HG02678 (cell line): ENCODE results near the gene MAPKAPK5.
"Not testable (repeated sequence)": the region's sequence is repeated elsewhere in the genome, so short reads cannot be mapped to it uniquely, and the experiment has no call there.

Experiments used
- ATAC-seq: cut with Tn5 transposase; IDR thresholded peaks from one replicate; pipeline ENCODE4 v1.9.1; 2021; ENCODE audit warnings: mild to moderate bottlenecking, moderate library complexity; ENCODE audit not compliant: unreplicated experiment

Gene MAPKAPK5

GRCh38 chr12:111841750-111842555 is at the start of gene MAPKAPK5:
Gene MAPKAPK5, plus strand, starts transcription at chr12:111842228. Its CDS starts 506 bp downstream, at chr12:111842734.
- peak; percentile 87 for ATAC-seq

- no peak for ATAC-seq
Observed at GRCh38 chr12:111792856-111793235, 49.2 kb upstream of the MAPKAPK5 start.

GRCh38 chr12:111798182-111798581 is 43.8 kb upstream of the MAPKAPK5 start:
- ATAC-seq: no peak

DNA sequence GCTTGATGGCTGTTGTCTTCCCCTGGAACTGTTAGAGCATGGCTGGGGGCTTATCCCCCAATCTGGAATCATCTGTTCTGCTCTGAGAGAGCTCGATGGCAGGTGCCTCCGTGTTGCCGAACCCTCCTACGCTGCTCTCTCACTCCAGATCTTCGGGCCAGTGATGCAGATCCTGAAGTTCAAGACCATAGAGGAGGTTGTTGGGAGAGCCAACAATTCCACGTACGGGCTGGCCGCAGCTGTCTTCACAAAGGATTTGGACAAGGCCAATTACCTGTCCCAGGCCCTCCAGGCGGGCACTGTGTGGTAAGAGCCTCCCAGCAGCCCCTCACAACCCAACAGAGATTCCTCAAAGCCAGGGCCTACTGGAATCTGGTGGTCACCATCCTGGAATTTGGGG is 42.3 kb upstream of the MAPKAPK5 start:
- ATAC-seq: no peak

DNA sequence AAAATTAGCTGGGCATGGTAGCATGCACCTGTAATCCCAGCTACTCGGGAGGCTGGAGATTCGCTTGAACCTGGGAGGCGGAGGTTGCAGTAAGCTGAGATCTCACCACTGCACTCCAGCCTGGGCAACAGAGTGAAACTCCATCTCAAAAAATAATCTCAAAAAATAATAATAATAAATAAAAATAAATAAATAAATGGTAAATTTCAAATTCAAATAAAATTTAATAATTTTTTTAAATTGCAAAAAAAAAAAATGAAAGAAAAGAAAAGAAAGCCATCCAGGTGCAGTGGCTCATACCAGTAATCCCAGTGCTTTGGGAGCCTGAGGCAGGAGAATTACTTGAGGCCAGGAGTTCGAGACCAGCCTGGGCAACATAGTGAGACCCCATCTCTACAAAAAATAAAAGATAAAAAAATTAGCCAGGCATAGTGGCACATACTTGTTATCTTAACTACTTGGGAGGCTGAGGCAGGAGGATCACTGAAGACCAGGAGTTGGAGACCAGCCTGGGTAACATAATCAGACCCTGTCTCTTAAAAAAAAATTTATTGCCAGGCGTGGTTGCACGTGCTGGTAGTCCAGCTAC is 38.9 kb upstream of the MAPKAPK5 start:
- ATAC-seq: no peak

GRCh38 chr12:111803851-111804250 is 38.2 kb upstream of the MAPKAPK5 start:
- ATAC-seq: no peak

- no peak for ATAC-seq
Observed at GRCh38 chr12:111806304-111806703, 35.7 kb upstream of the MAPKAPK5 start.

- ATAC-seq: no peak
Observed at GRCh38 chr12:111807232-111807631, 34.8 kb upstream of the MAPKAPK5 start.

GRCh38 chr12:111812881-111813741 is 28.9 kb upstream of the MAPKAPK5 start:
- ATAC-seq: peak; percentile 57

GRCh38 chr12:111816065-111816615 is 25.9 kb upstream of the MAPKAPK5 start:
- ATAC-seq: no peak

GRCh38 chr12:111816898-111817297 is 25.1 kb upstream of the MAPKAPK5 start:
- ATAC-seq: not testable (repeated sequence)

DNA sequence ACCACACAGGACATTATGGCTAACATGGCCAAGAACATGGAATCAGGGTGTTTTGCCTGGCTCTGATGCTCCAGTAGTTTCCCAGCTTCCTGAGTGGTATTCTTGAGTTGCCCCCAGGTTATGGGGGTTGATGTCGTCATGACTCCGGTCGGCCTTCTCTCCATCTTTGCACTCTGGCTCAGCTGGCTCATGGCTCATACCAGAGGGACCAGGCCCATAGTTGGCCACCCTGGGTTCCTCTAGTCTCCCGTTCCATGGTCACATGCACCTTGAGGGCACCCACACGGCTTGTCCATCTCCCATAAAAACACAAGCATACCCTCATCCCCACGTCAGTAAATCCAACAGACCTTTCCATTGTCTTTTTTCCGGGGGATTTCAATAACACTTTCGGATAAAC is 23.7 kb upstream of the MAPKAPK5 start:
- ATAC-seq: no peak

- no peak for ATAC-seq
Observed at GRCh38 chr12:111819191-111820158, 22.6 kb upstream of the MAPKAPK5 start.

DNA sequence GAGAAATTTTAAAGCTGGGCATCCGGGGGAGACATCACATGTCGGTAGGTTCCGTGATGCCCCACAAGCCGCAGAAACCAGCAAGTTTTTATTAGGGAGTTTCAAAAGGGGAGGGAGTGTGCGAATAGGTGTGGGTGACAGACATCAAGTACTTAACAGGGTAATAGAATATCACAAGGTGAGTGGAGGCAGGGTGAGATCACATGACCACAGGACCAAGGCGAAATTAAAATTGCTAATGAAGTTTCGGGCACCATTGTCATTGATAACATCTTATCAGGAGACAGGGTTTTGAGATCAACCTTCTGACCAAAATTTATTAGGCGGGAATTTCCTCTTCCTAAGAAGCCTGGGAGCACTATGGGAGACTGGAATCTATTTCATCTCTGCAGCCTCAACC is 21.2 kb upstream of the MAPKAPK5 start:
- not testable (repeated sequence) for ATAC-seq

- no peak for ATAC-seq
Observed at GRCh38 chr12:111822886-111823285, 19.1 kb upstream of the MAPKAPK5 start.

- no peak for ATAC-seq
Observed at GRCh38 chr12:111823891-111824290, 18.1 kb upstream of the MAPKAPK5 start.

DNA sequence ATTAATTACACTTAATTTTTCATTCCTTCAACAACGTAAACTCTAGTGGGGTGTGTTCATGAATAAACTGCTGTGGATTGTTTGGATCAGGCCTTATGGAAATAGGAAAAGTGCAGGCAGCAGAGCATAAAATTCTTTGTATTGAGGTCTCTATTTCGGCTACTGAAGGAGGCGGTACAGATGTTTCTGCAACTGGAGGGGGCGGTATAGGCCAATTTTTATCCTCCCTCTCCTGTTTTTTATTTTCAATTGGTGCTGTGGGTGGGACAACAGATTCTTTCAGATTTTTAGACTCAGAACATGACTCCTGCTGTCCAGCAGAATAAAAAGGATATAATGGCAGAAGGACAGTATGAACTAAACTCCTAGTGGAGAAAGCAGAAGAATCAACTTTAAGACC is 17.7 kb upstream of the MAPKAPK5 start:
- ATAC-seq: not testable (repeated sequence)

DNA sequence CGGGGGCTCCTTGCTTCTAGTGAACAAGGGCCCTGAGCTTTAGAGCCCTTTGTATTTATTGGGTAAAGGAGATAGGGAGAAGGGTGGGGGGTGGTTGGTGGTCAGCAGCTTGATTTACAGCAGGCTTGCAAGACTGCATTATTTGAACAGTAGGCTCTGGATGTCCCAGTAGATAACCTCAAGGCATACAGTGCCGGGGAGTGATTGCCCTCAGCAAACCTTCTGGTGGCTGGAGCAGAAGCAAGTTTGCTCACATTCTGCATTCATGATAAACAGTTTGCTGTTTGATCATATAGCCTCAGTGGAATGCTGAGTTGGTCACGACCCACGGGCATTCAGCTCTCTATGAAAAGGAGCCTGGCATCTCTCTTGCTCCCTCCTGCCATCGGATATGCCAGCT is 16.5 kb upstream of the MAPKAPK5 start:
- no peak for ATAC-seq

DNA sequence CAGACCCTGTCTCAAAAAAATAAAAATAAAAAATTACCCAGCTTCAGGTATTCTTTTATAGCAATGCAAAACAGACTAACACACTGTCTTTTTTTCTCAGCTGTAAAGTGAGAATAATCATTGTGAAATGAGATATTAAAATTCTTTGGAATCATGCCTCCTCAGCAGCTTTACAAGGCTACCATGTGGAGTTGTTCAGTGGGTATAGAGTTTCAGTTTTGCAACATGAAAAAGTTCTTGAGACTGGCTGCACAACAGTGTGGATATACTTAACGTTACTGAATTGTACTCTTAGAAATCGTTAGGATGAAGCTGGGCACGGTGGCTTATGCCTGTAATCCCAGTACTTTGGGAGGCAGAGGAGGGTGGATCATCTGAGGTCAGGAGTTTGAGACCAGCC is 15.7 kb upstream of the MAPKAPK5 start:
- ATAC-seq: no peak

DNA sequence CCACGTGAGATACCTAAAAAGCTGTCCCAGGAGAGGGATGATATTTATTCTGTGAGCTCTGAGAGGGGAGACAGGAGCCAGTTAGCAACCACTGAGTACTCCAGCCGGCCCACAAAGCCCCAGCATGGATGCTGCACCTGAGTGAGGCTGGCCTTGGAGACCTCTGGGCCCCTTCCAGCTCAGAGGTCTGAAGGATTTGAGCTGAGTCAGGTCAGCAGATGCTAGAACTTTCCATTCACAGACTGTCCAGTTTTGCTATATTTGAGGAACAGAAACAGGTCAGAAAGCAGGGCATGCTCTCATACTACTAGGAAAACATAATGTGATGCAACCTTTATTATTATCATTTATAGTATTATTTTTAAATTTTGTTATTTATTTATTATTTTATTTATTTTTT is 15.0 kb upstream of the MAPKAPK5 start:
- ATAC-seq: no peak
